NT2/D1 (cell line): ENCODE data around the gene GHRH.

ENCODE experiments used
- DNase-seq: peaks from one replicate; pipeline ENCODE4 v3.0.0-alpha.2; 2011; ENCODE audit warnings: low read depth, low spot score
- H3K27me3 ChIP-seq: 2 replicates; pipeline ENCODE4 v1.6.0; 2011; ENCODE audit warnings: mild to moderate bottlenecking; ENCODE audit not compliant: insufficient read length, insufficient read depth
- H3K36me3 ChIP-seq: 2 replicates; pipeline ENCODE4 v1.6.1; 2011; ENCODE audit warnings: mild to moderate bottlenecking, low read length, mixed read lengths; ENCODE audit not compliant: insufficient read depth, insufficient read length
- H3K4me1 ChIP-seq: 2 replicates; pipeline ENCODE4 v1.5.1; 2011; ENCODE audit not compliant: insufficient read depth, insufficient read length
- H3K4me3 ChIP-seq: 2 replicates; pipeline ENCODE4 v1.5.1; 2011; ENCODE audit warnings: low read depth; ENCODE audit not compliant: insufficient read length
- H3K9ac ChIP-seq: 2 replicates; pipeline ENCODE4 v1.6.0; 2011; ENCODE audit warnings: low read depth; ENCODE audit not compliant: insufficient read length
- H3K9me3 ChIP-seq: 2 replicates; pipeline ENCODE4 v1.5.1; 2011; ENCODE audit warnings: mild to moderate bottlenecking, low read length; ENCODE audit not compliant: insufficient read depth
- SUZ12 ChIP-seq: IDR thresholded peaks from 2 replicates; pipeline ENCODE4 v1.6.1; 2011; ENCODE audit not compliant: insufficient read length, insufficient read depth; ENCODE audit errors: extremely low read depth
- YY1 ChIP-seq: IDR thresholded peaks from 2 replicates; pipeline ENCODE4 v1.6.1; 2011; ENCODE audit not compliant: insufficient read length, insufficient read depth
- ZNF274 ChIP-seq: IDR thresholded peaks from 2 replicates; pipeline ENCODE4 v1.6.1; 2011; ENCODE audit warnings: mild to moderate bottlenecking, low read depth, low read length

GHRH gene

DNA sequence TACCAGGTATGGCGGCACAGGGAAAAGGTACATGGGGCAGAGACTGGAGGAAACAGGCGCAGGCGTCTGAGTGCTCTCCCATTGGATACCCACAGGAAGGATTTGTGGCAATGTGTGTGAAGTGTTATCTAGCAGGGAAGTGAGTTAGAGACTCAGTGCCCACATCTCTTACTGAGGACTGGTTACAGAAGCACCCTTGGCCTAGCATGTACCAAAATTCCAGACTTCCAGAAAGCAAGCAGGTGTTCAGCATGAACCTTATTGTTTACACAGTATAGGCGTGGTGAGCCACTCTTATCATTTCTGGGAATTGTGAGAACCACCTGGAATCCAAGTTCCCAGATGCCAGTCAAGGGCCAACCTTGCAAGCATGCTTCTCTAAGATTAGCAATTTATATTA is 42.0 kb upstream of the GHRH start:
- H3K9me3 ChIP-seq = no peaks in the 10 kb centered on the region
- H3K9ac ChIP-seq = no peak overlapping the region
- TF ChIP-seq ZNF274 (no peak), SUZ12 (no peak), YY1 (no peak)
- peaks cover 82% of the 10 kb centered on the region for H3K36me3 ChIP-seq
- no peaks in the 10 kb centered on the region for H3K27me3 ChIP-seq
- no peak for DNase-seq
- no peaks in the 10 kb centered on the region for H3K4me1 ChIP-seq
- no peak overlapping the region for H3K4me3 ChIP-seq

GRCh38 chr20:37302981-37303380 is 41.4 kb upstream of the GHRH start:
- Histone ChIP-seq H3K4me1 (no peaks in the 10 kb centered on the region), H3K36me3 (peaks cover 76% of the 10 kb centered on the region), H3K27me3 (no peaks in the 10 kb centered on the region), H3K9ac (no peak overlapping the region), H3K4me3 (no peak overlapping the region), H3K9me3 (no peaks in the 10 kb centered on the region)
- no peak for TF ChIP-seq YY1
- TF ChIP-seq ZNF274 = no peak
- no peak for TF ChIP-seq SUZ12
- no peak for DNase-seq

DNA sequence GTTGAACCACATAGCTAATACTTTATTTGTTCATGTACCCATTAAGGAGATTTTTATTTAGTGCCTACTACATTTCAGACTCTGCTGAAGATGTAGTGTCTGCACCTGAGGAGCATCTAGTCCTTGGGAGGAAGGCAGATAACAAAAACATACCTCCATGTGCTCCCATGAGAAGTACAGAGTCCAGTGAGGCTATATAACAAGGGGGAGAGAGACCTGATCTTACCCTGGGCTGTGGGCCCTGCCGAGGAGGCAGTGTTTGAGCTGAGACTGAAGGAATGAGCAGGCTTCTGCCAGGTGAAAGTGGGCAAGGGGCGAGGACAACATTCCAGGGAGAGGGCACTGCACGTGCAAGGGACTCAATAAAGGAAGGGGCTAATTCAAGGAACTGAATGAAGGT is 39.9 kb upstream of the GHRH start:
- Histone ChIP-seq H3K9ac (no peak overlapping the region), H3K9me3 (no peaks in the 10 kb centered on the region), H3K27me3 (no peaks in the 10 kb centered on the region), H3K4me3 (no peak overlapping the region), H3K36me3 (peaks cover 73% of the 10 kb centered on the region), H3K4me1 (no peaks in the 10 kb centered on the region)
- DNase-seq = no peak
- TF ChIP-seq ZNF274 = no peak
- no peak for TF ChIP-seq SUZ12
- TF ChIP-seq YY1 = no peak

DNA sequence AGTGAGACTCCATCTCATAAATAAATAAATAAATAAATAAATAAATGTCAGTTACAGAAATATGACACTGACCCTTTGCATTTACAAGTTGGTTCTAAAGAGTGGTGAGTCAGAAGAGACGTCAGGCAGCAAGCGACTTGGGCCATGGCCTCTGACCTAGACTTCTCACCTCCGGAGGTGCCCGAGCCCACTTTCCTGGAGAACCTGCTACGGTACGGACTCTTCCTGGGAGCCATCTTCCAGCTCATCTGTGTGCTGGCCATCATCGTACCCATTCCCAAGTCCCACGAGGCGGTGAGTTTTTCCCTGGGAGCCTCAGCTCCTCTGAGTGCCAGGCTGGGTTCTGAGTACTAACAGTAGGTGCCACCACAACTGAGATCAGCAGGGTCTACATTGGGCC is 39.5 kb upstream of the GHRH start:
- no peaks in the 10 kb centered on the region for H3K4me1 ChIP-seq
- H3K36me3 ChIP-seq = peaks cover 70% of the 10 kb centered on the region
- no peak overlapping the region for H3K4me3 ChIP-seq
- H3K27me3 ChIP-seq = no peaks in the 10 kb centered on the region
- no peak for DNase-seq
- no peak for TF ChIP-seq ZNF274
- no peak for TF ChIP-seq YY1
- TF ChIP-seq SUZ12 = no peak
- no peaks in the 10 kb centered on the region for H3K9me3 ChIP-seq
- no peak overlapping the region for H3K9ac ChIP-seq

GRCh38 chr20:37299718-37300528 is 38.3 kb upstream of the GHRH start:
- H3K27me3 ChIP-seq = no peaks in the 10 kb centered on the region
- DNase-seq = no peak
- H3K36me3 ChIP-seq = peaks cover 64% of the 10 kb centered on the region
- no peak overlapping the region for H3K9ac ChIP-seq
- TF ChIP-seq YY1 (no peak), ZNF274 (no peak), SUZ12 (no peak)
- H3K4me1 ChIP-seq = peaks cover 3% of the 10 kb centered on the region
- H3K4me3 ChIP-seq = no peak overlapping the region
- H3K9me3 ChIP-seq = no peaks in the 10 kb centered on the region

DNA sequence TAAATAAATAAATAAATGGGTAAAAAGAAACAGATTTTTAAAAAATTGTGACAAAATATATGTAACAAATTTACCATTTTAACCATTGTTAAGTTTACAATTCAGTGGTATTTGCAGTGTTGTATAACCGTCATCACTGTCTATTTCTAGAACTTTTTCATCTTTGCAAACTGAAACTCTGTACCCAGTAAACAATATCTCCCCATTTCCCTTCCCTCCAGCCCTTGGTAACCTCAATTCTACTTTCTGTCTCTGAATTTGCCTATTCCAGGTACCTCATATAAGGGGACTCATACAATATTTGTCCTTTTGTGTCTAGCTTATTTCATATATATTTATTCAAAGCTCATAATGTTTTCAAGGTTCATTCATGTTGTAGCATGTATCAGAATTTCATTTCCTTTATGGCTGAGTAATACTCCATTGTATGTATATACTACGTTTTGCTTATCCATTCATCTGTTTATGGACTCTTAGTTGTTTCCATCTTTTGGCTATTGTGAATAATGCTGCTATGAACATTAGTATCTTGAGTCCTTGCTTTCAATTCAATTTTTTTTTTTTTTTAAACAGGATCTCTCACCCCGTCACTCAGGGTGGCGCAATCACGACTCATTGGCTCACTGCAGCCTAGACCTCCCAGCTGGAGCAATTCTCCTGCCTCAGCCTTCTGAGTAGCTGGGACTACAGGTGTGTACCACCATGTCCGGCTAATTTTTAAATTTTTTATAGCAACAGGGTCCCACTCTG is 36.8 kb upstream of the GHRH start:
- TF ChIP-seq ZNF274 (no peak), YY1 (no peak), SUZ12 (no peak)
- Histone ChIP-seq H3K9ac (no peak overlapping the region), H3K4me1 (peaks cover 3% of the 10 kb centered on the region), H3K36me3 (peaks cover 52% of the 10 kb centered on the region), H3K4me3 (no peak overlapping the region), H3K9me3 (no peaks in the 10 kb centered on the region), H3K27me3 (no peaks in the 10 kb centered on the region)
- DNase-seq = no peak

DNA sequence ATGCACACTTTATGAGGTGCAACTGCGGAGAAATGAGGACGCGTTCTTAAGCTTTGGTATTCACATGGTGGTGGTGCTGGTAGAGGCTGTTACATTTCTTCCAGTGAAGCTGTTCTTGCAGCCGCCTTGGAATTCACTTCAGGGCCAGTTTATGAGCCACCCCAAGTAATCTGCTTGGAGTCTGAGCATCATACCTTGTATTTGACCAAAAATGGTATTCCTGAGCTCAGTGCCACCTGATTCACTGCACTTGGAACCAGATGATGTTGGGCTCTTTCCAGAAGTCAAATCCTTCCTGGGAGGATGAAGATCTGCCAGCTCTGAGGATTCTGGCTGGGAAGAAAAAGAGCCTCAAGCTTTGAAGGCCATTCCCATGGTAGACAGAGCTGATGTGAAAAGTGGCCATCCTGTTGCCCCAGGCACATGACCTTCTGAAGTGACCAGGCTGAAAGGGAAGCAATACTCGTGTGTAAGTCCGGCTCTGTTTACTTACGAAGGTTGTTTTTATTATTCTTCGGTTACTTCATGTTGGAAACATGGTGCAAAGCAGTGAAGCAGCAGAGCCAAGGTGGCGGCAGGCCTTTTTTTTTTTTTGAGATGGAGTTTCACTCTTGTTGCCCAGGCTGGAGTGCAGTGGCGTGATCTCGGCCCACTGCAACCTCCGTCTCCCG is 35.6 kb upstream of the GHRH start:
- H3K36me3 ChIP-seq = peaks cover 50% of the 10 kb centered on the region
- no peak overlapping the region for H3K4me3 ChIP-seq
- H3K4me1 ChIP-seq = peaks cover 3% of the 10 kb centered on the region
- no peak overlapping the region for H3K9ac ChIP-seq
- TF ChIP-seq ZNF274 (no peak), SUZ12 (no peak), YY1 (no peak)
- DNase-seq = no peak
- H3K27me3 ChIP-seq = no peaks in the 10 kb centered on the region
- peaks cover 3% of the 10 kb centered on the region; the same call in 1 of the 2 replicates for H3K9me3 ChIP-seq
